ENCODE data around the gene IFNA6. TPM values are rescaled to one million over a fixed set of nuclear protein-coding genes. Genes with fewer than 3 reads are reported as not detected.
A peak's percentile ranks its signal among the peaks of the same experiment; 100 is the strongest.

IFNA6 gene
- total RNA-seq (2013; cell fraction: nucleolus; rRNA removed), result 1.2 and 2.0 TPM in 2 replicates
- total RNA-seq (2014; rRNA removed) (0.22 TPM in 1 of 2 replicates, not detected in the other), total RNA-seq (2014; rRNA removed; fragmentation: Illumina TruSeq; extraction: Trizol) (not detected in 2 replicates), total RNA-seq (2021) (not detected in 2 replicates), polyA plus RNA-seq (2011; rRNA removed) (0.04 and 0.14 TPM in 2 replicates), polyA plus RNA-seq (2014; fragmentation: Illumina TruSeq; extraction: Trizol) (not detected in 2 replicates), polyA plus RNA-seq (2014; fragmentation: Nextera tagmentation; extraction: Ambion mirVana) (not detected), polyA plus RNA-seq (2014; rRNA removed) (not detected in 2 replicates), polyA plus RNA-seq (2016; fragmentation: Nextera tagmentation; extraction: Ambion mirVana) (not detected), polyA minus RNA-seq (2011; rRNA and poly(A)+ RNA removed) (not detected in 2 replicates), Bru-seq, nascent RNA (percentile 41 among the genes with signal in this experiment), BruChase-seq, experiment 1, labeled RNA remaining after a 6-hour chase (percentile 47 among the genes with signal in this experiment), BruChase-seq, experiment 2, labeled RNA remaining after a 2-hour chase (percentile 41 among the genes with signal in this experiment)
- polyA plus RNA-seq (2011; ENCODE audit: low read depth), result not detected
- not detected in 2 replicates for polyA plus RNA-seq (2011; cell fraction: cytosol; rRNA removed)
- 0.25 and 0.39 TPM in 2 replicates for polyA plus RNA-seq (2011; cell fraction: nucleus; rRNA removed)
- polyA plus RNA-seq (2012), result not detected in 2 replicates
- polyA minus RNA-seq (2011; cell fraction: cytosol; rRNA and poly(A)+ RNA removed), result not detected in 2 replicates
- 0.36 TPM in 1 of 2 replicates, not detected in the other for polyA minus RNA-seq (2011; cell fraction: nucleus; rRNA and poly(A)+ RNA removed)
- long read RNA-seq, experiment 1, result 0 reads
- long read RNA-seq, experiment 2, result 0 reads

- Histone ChIP-seq H3K9me3 (replicated peaks; ENCODE audit: control insufficient read depth, insufficient read depth, low read length) (no peaks in the 10 kb centered on the region; the same call in 1 of the 3 replicates), H3K79me2 (ENCODE audit: control insufficient read depth, insufficient read depth, low read length) (no peaks in the 10 kb centered on the region), H3K4me3 (no peak within 1 kb of the TSS), H3K4me1 (ENCODE audit: control insufficient read depth, insufficient read depth, low read length) (peaks cover 4% of the 10 kb centered on the region; the same call in 1 of the 2 replicates), H4K20me1 (ENCODE audit: control insufficient read depth, insufficient read depth) (no peaks in the 10 kb centered on the region), H3K4me2 (ENCODE audit: control insufficient read depth, insufficient read depth) (no peak within 1 kb of the TSS), H3K9ac (ENCODE audit: control insufficient read depth, insufficient read depth, low read length) (no peak within 1 kb of the TSS), H3K27me3 (replicated peaks in 1 of 2; ENCODE audit: control insufficient read depth in 2 of 2, insufficient read depth in 2 of 2, low read length in 1 of 2) (no peaks in the 10 kb centered on the region), H2AFZ (ENCODE audit: control insufficient read depth, low read depth, low read length) (no peak within 1 kb of the TSS), H3K36me3 (ENCODE audit: control insufficient read depth in 2 of 2, insufficient read depth in 2 of 2, low read length in 1 of 2) (no peaks in the 10 kb centered on the region), H3K27ac (ENCODE audit: control insufficient read depth, insufficient read depth) (no peak within 1 kb of the TSS)
- ChIA-PET RAD21 (ENCODE audit: unreplicated experiment) (no interaction called here), SMC1A (ENCODE audit: uncharacterized antibody, unreplicated experiment) (interaction anchor here (2.1 kb wide), 1 partner anchor 13 kb away, joined by 7 read pairs; no protein-coding TSS in a partner anchor), CTCF (interaction anchor here (0.9 kb wide), 1 partner anchor 18 kb away, joined by 3 read pairs; no protein-coding TSS in a partner anchor), POLR2A (no interaction called here)
- in situ Hi-C loops (cut with MboI) (no loop called here), intact Hi-C loops (cut with micrococcal nuclease; ENCODE audit: unreplicated experiment) (no loop called here)
- FAIRE-seq (no peak), ATAC-seq (no peak; the same call in 2 of the 3 replicates), DNase-seq (ENCODE audit: low read depth, low spot score) (no peak)
- BruUV-seq (replicated peaks), result no TSS peak
- 35% methylated on average over 1 of the region's 1 CpG for WGBS (ENCODE audit: insufficient coverage, insufficient replicate concordance, low lambda C conversion rate, missing lambda C conversion rate)
- no peak for TF ChIP-seq GABPA (IDR thresholded peaks at IDR 0.05; ENCODE audit: low read depth)
- TF ChIP-seq CBX3 (IDR thresholded peaks at IDR 0.05; ENCODE audit: borderline replicate concordance, low read depth), result no peak
- TF ChIP-seq POU2F2 (IDR thresholded peaks at IDR 0.05; ENCODE audit: borderline replicate concordance, low read depth, low read length), result no peak
- TF ChIP-seq USF1 (IDR thresholded peaks at IDR 0.05; ENCODE audit: borderline replicate concordance, extremely low read length, insufficient read depth, low read depth, low read length), result no peak
- TF ChIP-seq E2F4 (IDR thresholded peaks at IDR 0.05; ENCODE audit: low read depth, low read length), result no peak
- no peak for TF ChIP-seq HDGF (IDR thresholded peaks at IDR 0.05)
- no peak for TF ChIP-seq IRF5 (IDR thresholded peaks at IDR 0.05; ENCODE audit: borderline replicate concordance)
- TF ChIP-seq STAT1 (conservative IDR thresholded peaks at IDR 0.05), result no peak
- no peak for TF ChIP-seq SPI1 (IDR thresholded peaks at IDR 0.05; ENCODE audit: borderline replicate concordance, insufficient read depth, low read depth, low read length)
- no peak for TF ChIP-seq TAF1 (IDR thresholded peaks at IDR 0.05; ENCODE audit: borderline replicate concordance, low read depth, low read length)
- TF ChIP-seq TCF12 (IDR thresholded peaks at IDR 0.05; ENCODE audit: low read depth, low read length), result no peak
- no peak for TF ChIP-seq IKZF1 (conservative IDR thresholded peaks at IDR 0.05)
- no peak for TF ChIP-seq EGR1 (IDR thresholded peaks at IDR 0.05; ENCODE audit: borderline replicate concordance in 1 of 2, low read depth in 2 of 2, low read length in 2 of 2)
- no peak for TF ChIP-seq E4F1 (IDR thresholded peaks at IDR 0.05; ENCODE audit: borderline replicate concordance, partially characterized antibody)
- TF ChIP-seq BCL11A (IDR thresholded peaks at IDR 0.05; ENCODE audit: low read depth, low read length), result no peak
- TF ChIP-seq MTA3 (IDR thresholded peaks at IDR 0.05; ENCODE audit: borderline replicate concordance, low read length), result no peak
Measured at GRCh38 chr9:21350787-21351186, at the start of gene IFNA6. TSS of gene IFNA6 (minus strand) at chr9:21350887. CDS start at chr9:21350887, 0 bp downstream.
